Heart left ventricle (tissue), 16 donors: Measurements from ENCODE around the gene NDUFV1. TPM values are rescaled to one million over a fixed set of nuclear protein-coding genes. Genes with fewer than 3 reads are reported as not detected.

ENCODE experiments used
- ATAC-seq, 4 donors: fragments of 200-7000 bp; cut with Tn5 transposase; one replicate each; pipeline ENCODE4 v1.9.1; 2020 to 2022; ENCODE audit warnings: moderate library complexity in 4 of 4, mild to moderate bottlenecking in 3 of 4, moderate number of reproducible peaks in 1 of 4
- DNase-seq, 5 donors: peaks; one replicate each; pipeline ENCODE4 v3.0.0-alpha.2; 2020
- H3K27ac ChIP-seq, 12 donors: fragments of 200-600 bp; sonication (generic) in 4 of 12; one replicate each; pipeline versions ENCODE4 v1.5.0 to v1.8.0; 2016 to 2022; ENCODE audit warnings: mild to moderate bottlenecking in 2 of 12
- H3K27me3 ChIP-seq, 9 donors: fragments of 200-600 bp; sonication (generic) in 2 of 9; one replicate each; pipeline versions ENCODE4 v1.5.1 to v1.8.0; 2016 to 2022; ENCODE audit warnings: mild to moderate bottlenecking in 3 of 9
- H3K36me3 ChIP-seq, 9 donors: fragments of 200-600 bp; sonication (generic) in 2 of 9; one replicate each; pipeline versions ENCODE4 v1.5.0 to v1.8.0; 2018 to 2022; ENCODE audit warnings: mild to moderate bottlenecking in 2 of 9
- H3K4me1 ChIP-seq, 12 donors: fragments of 200-600 bp; sonication (generic) in 4 of 12; one replicate each; pipeline versions ENCODE4 v1.5.0 to v1.8.0; 2016 to 2022; ENCODE audit warnings: mild to moderate bottlenecking in 3 of 12
- H3K4me3 ChIP-seq, 12 donors: fragments of 200-600 bp; sonication (generic) in 4 of 12; one replicate each; pipeline versions ENCODE4 v1.5.0 to v1.8.0; 2017 to 2022; ENCODE audit warnings: mild to moderate bottlenecking in 9 of 12, moderate library complexity in 4 of 12
- H3K9me3 ChIP-seq, 12 donors: fragments of 200-600 bp; sonication (generic) in 4 of 12; one replicate each; pipeline versions ENCODE4 v1.5.0 to v1.8.0; 2016 to 2022; ENCODE audit warnings: mild to moderate bottlenecking in 1 of 12
- CTCF ChIP-seq, 12 donors: fragments of 200-600 bp; sonication (generic) in 4 of 12; IDR thresholded peaks; one replicate each; pipeline versions ENCODE4 v1.5.0 to v1.8.0; 2018 to 2022; ENCODE audit warnings: antibody characterized with exemption in 12 of 12, mild to moderate bottlenecking in 5 of 12
- POLR2A ChIP-seq, 2 donors: fragments of 450-650 bp; IDR thresholded peaks; one replicate each; pipeline ENCODE4 v1.6.1; 2017; ENCODE audit warnings: antibody characterized with exemption in 2 of 2, mild to moderate bottlenecking in 2 of 2, moderate library complexity in 2 of 2
- WGBS, 4 donors: extraction: QIAGEN DNeasy Blood & Tissue Kit in 2 of 4; methylation state at CpG; one replicate each; pipeline versions ENCODE4 v1.1.5 to v1.1.7; 2013 to 2018; 5-methylcytosine and 5-hydroxymethylcytosine counted together
- intact Hi-C, 10 donors: fragments of 100-400 bp; cut with DNase I; formaldehyde crosslinking; loops; one replicate each; pipeline versions ENCODE4 v1.11.1 to v1.14.2; 2022
- polyA plus RNA-seq, 2 donors: library from polyadenylated mRNA; stranded (reverse); fragments of 200-250 nt; gene quantifications; one replicate each; pipeline ENCODE4 v1.2.3, GENCODE V29; 2013
- total RNA-seq, 9 donors: library from RNA; depleted of rRNA in 2 of 9; stranded (reverse); fragments of >200 nt in 2 of 9; fragmentation: NEBNext Ultra II Directional in 3 of 9; extraction: Animal tissue kit (Norgen Biotek cat#: 25700) in 3 of 9; gene quantifications; one replicate each; pipeline versions ENCODE4 v1.1.0 to v1.2.4, GENCODE V29; 2016 to 2023
- donor health status: ischemic (EF 13 %, LVEDD 7.1; RV severe dilation, severe dysfunction).
- donor health status: healthy with polysubstance abuse.
- donor health status: DM: no; HTN: yes; CAD: no.
- donor health status: DM: no; HTN: no; CAD: no.
- donor health status: ischemic (EF 25% LVEDD 6.9; RV normal size, moderate dysfunction).
- donor health status: ischemic (EF 25% LVEDD 5.7; RV mildly dilated, moderate dysfunction).
- donor health status: healthy.
- donor health status: DM: yes; HTN: yes; CAD: no.
- donor health status: ischemic (EF 35%, LVEDD 5.7; RV mildly dilated, moderate dysfunction).
- donor health status: nonischemic (EF 11% LVEDD 7.7; RV severe dilation, severe dysfunction).
- donor health status: DM: yes; HTN: yes; CAD: no.
- donor health status: PGD.
- donor health status: ischemic (EF 29% LVEDD 5.4; RV normal size, mild dysfunction).
- donor health status: nonischemic (EF 23%, LVEDD 6.1; RV moderate dilation, normal function).

NDUFV1 gene
- total and polyA plus RNA-seq, 11 donors, result 340 to 897 (median 540) TPM

GRCh38 chr11:67644472-67645418 is 38.0 kb downstream of the NDUFV1 start:
- H3K36me3 ChIP-seq, result no peaks in the 10 kb centered on the region
- H3K4me1 ChIP-seq, result peaks cover 0 to 20% (median 0%) of the 10 kb centered on the region in 12 donors
- H3K27me3 ChIP-seq, result peaks cover 0 to 31% (median 7%) of the 10 kb centered on the region in 9 donors
- DNase-seq, result peak in 1 of 5 donors; percentile 54
- intact Hi-C loops, result no loop called here
- H3K4me3 ChIP-seq, result no peak overlapping the region
- no peak for ATAC-seq
- H3K9me3 ChIP-seq, result peaks cover 0 to 6% (median 0%) of the 10 kb centered on the region in 12 donors
- TF ChIP-seq CTCF (IDR thresholded peaks at IDR 0.05) (no peak), POLR2A (IDR thresholded peaks at IDR 0.05) (no peak)
- 85 to 90% (median 87%) methylated on average over 20 to 22 of the region's 22 CpGs for WGBS, 4 donors
- H3K27ac ChIP-seq, result no peak overlapping the region

GRCh38 chr11:67645521-67646461 is 39.1 kb downstream of the NDUFV1 start:
- Histone ChIP-seq H3K27me3 (peaks cover 0 to 29% (median 3%) of the 10 kb centered on the region in 9 donors), H3K4me3 (no peak overlapping the region), H3K27ac (no peak overlapping the region), H3K4me1 (peaks cover 0 to 20% (median 0%) of the 10 kb centered on the region in 12 donors), H3K9me3 (peaks cover 0 to 6% (median 0%) of the 10 kb centered on the region in 12 donors), H3K36me3 (no peaks in the 10 kb centered on the region)
- TF ChIP-seq POLR2A (IDR thresholded peaks at IDR 0.05), result no peak
- no peak for TF ChIP-seq CTCF (IDR thresholded peaks at IDR 0.05)
- ATAC-seq, result no peak
- intact Hi-C loops, result no loop called here
- 76 to 82% (median 78%) methylated on average over 18 to 24 of the region's 24 CpGs for WGBS, 4 donors
- DNase-seq, result no peak

- TF ChIP-seq CTCF (IDR thresholded peaks at IDR 0.05), result no peak
- TF ChIP-seq POLR2A (IDR thresholded peaks at IDR 0.05), result no peak
- intact Hi-C loops, result no loop called here
- Histone ChIP-seq H3K27me3 (peaks cover 0 to 27% (median 3%) of the 10 kb centered on the region in 9 donors), H3K4me3 (no peak overlapping the region), H3K36me3 (no peaks in the 10 kb centered on the region), H3K9me3 (peaks cover 0 to 6% (median 0%) of the 10 kb centered on the region in 12 donors), H3K4me1 (peaks cover 0 to 20% (median 0%) of the 10 kb centered on the region in 12 donors), H3K27ac (no peak overlapping the region)
- DNase-seq, result peak in 1 of 5 donors; percentile 60
- WGBS, 4 donors, result 75 to 84% (median 80%) methylated on average over 12 to 24 of the region's 24 CpGs
- ATAC-seq, result no peak
Observed at GRCh38 chr11:67646535-67647336, 40.0 kb downstream of the NDUFV1 start.
